ENCODE measurements around the gene CTAGE1. TPM values are rescaled to one million over a fixed set of nuclear protein-coding genes. Genes with fewer than 3 reads are reported as not detected.
"Not testable (repeated sequence)": the region's sequence is repeated elsewhere in the genome, so short reads cannot be mapped to it uniquely, and the experiment has no call there.

CTAGE1 gene
- total RNA-seq, 1 donor from 2014 or later, result not detected

GRCh38 chr18:22394428-22394827, 23.3 kb downstream of the CTAGE1 start:
- DNase-seq (ENCODE audit: low spot score), result no peak

GRCh38 chr18:22393164-22393563, 24.6 kb downstream of the CTAGE1 start:
- DNase-seq (ENCODE audit: low spot score), result not testable (repeated sequence)

GRCh38 chr18:22391407-22392345, 26.0 kb downstream of the CTAGE1 start:
- DNase-seq (ENCODE audit: low spot score), result no peak

GRCh38 chr18:22387787-22388186, 29.9 kb downstream of the CTAGE1 start:
- DNase-seq (ENCODE audit: low spot score), result no peak

GRCh38 chr18:22387364-22387763, 30.4 kb downstream of the CTAGE1 start:
- no peak for DNase-seq (ENCODE audit: low spot score)

GRCh38 chr18:22385718-22386117, 32.0 kb downstream of the CTAGE1 start:
- DNase-seq (ENCODE audit: low spot score), result no peak

GRCh38 chr18:22378672-22379282, 38.9 kb downstream of the CTAGE1 start:
- no peak for DNase-seq (ENCODE audit: low spot score)

GRCh38 chr18:22377769-22378168, 39.9 kb downstream of the CTAGE1 start:
- DNase-seq (ENCODE audit: low spot score), result no peak

GRCh38 chr18:22370414-22370813, 47.3 kb downstream of the CTAGE1 start:
- no peak for DNase-seq (ENCODE audit: low spot score)

- no peak for DNase-seq (ENCODE audit: low spot score)
These were observed 49.7 kb downstream of the CTAGE1 start for GRCh38 chr18:22368021-22368420.

- no peak for DNase-seq (ENCODE audit: low spot score)
These were observed 50.4 kb downstream of the CTAGE1 start for GRCh38 chr18:22367303-22367702.

- DNase-seq (ENCODE audit: low spot score), result no peak
These were observed 53.8 kb downstream of the CTAGE1 start for GRCh38 chr18:22363867-22364463.

Other genes with a start within 250 kb of the CTAGE1 start
- 26.6 TPM for gene GATA6, start 248.3 kb downstream of the CTAGE1 start, total RNA-seq